Cardiac septum (tissue), 1 donor: ENCODE measurements around the gene DCBLD2. TPM values are rescaled to one million over a fixed set of nuclear protein-coding genes. Genes with fewer than 3 reads are reported as not detected.
"Not testable (repeated sequence)": the region's sequence is repeated elsewhere in the genome, so short reads cannot be mapped to it uniquely, and the experiment has no call there.

Source experiments
- DNase-seq: peaks from one replicate; pipeline ENCODE4 v3.0.0-alpha.2; 2020; ENCODE audit warnings: low spot score
- intact Hi-C: fragments of 100-400 bp; cut with DNase I; formaldehyde crosslinking; loops from one replicate; pipeline ENCODE4 v1.14.0; 2022
- total RNA-seq: library from RNA; stranded (reverse); fragmentation: NEBNext Ultra II Directional; extraction: Animal tissue kit (Norgen Biotek cat#: 25700); gene quantifications from one replicate; pipeline ENCODE4 v1.2.1, GENCODE V29; 2021
- donor health status: DM: no; HTN: no; CAD: no.

Gene DCBLD2
- total RNA-seq, 1 donor from 2014 or later, result 67.7 TPM

GRCh38 chr3:98855806-98856400, 45.6 kb downstream of the DCBLD2 start:
- intact Hi-C loops, result no loop called here
- no peak for DNase-seq

GRCh38 chr3:98848108-98848507, 53.4 kb downstream of the DCBLD2 start:
- intact Hi-C loops, result no loop called here
- DNase-seq, result no peak

GRCh38 chr3:98846101-98846500, 55.4 kb downstream of the DCBLD2 start:
- DNase-seq, result no peak
- intact Hi-C loops, result no loop called here

GRCh38 chr3:98843266-98843959, 58.1 kb downstream of the DCBLD2 start:
- intact Hi-C loops, result no loop called here
- no peak for DNase-seq

- intact Hi-C loops, result no loop called here
- no peak for DNase-seq
These were observed 61.6 kb downstream of the DCBLD2 start for GRCh38 chr3:98839846-98840245.

GRCh38 chr3:98831060-98831459, 70.4 kb downstream of the DCBLD2 start:
- DNase-seq, intact Hi-C loops: not testable (repeated sequence)

- DNase-seq, result no peak
- intact Hi-C loops, result no loop called here
These were observed 72.2 kb downstream of the DCBLD2 start for GRCh38 chr3:98829246-98829832.

GRCh38 chr3:98827221-98827920, 74.1 kb downstream of the DCBLD2 start:
- DNase-seq, result no peak
- intact Hi-C loops, result no loop called here

GRCh38 chr3:98826126-98826525, 75.4 kb downstream of the DCBLD2 start:
- no peak for DNase-seq
- intact Hi-C loops, result no loop called here

- no peak for DNase-seq
- intact Hi-C loops, result no loop called here
These were observed 77.2 kb downstream of the DCBLD2 start for GRCh38 chr3:98824256-98824655.

- DNase-seq, result no peak
- intact Hi-C loops, result no loop called here
These were observed 77.7 kb downstream of the DCBLD2 start for GRCh38 chr3:98823791-98824190.

- no peak for DNase-seq
- intact Hi-C loops, result no loop called here
These were observed 80.4 kb downstream of the DCBLD2 start for GRCh38 chr3:98821063-98821462.

- intact Hi-C loops, result loop anchor here (1.0 to 10.0 kb wide), 4 partner anchors 85 to 357 kb away; partner anchors contain the start of gene DCBLD2
- no peak for DNase-seq
These were observed 83.9 kb downstream of the DCBLD2 start for GRCh38 chr3:98817547-98818041.

GRCh38 chr3:98814817-98815420, 86.6 kb downstream of the DCBLD2 start:
- intact Hi-C loops, result loop anchor here (5.0 to 10.0 kb wide), 3 partner anchors 87 to 360 kb away; partner anchors contain the start of gene DCBLD2
- no peak for DNase-seq

GRCh38 chr3:98812851-98813374, 88.6 kb downstream of the DCBLD2 start:
- no peak for DNase-seq

GRCh38 chr3:98811048-98811447, 90.4 kb downstream of the DCBLD2 start:
- intact Hi-C loops, result loop anchor here (10.0 kb wide), 2 partner anchors 296 to 364 kb away; no protein-coding TSS in a partner anchor
- DNase-seq, result no peak

More at GRCh38 chr3:98812851-98813374, 88.6 kb downstream of the DCBLD2 start:
- intact Hi-C loops, result loop anchor here (2.0 to 10.0 kb wide), 3 partner anchors 210 to 362 kb away; no protein-coding TSS in a partner anchor

- DNase-seq, result no peak
- intact Hi-C loops, result no loop called here
These were observed 91.9 kb downstream of the DCBLD2 start for GRCh38 chr3:98809557-98809956.

- intact Hi-C loops, result no loop called here
- no peak for DNase-seq
These were observed 93.4 kb downstream of the DCBLD2 start for GRCh38 chr3:98808071-98808470.

- no peak for DNase-seq
These were observed 93.9 kb downstream of the DCBLD2 start for GRCh38 chr3:98807561-98807960.

More at GRCh38 chr3:98807561-98807960, 93.9 kb downstream of the DCBLD2 start:
- intact Hi-C loops, result no loop called here
